ENCODE results near the gene MZT2A.
A peak's percentile ranks its signal among the peaks of the same experiment; 100 is the strongest.
"Not testable (repeated sequence)": the region's sequence is repeated elsewhere in the genome, so short reads cannot be mapped to it uniquely, and the experiment has no call there.

The MZT2A gene

GRCh38 chr2:131517106-131517831, 25.1 kb upstream of the MZT2A start:
- no peaks in the 10 kb centered on the region for H3K9me3 ChIP-seq (ENCODE audit: severe bottlenecking)
- H3K4me3 ChIP-seq (ENCODE audit: severe bottlenecking): no peak overlapping the region
- no peak overlapping the region for H3K27ac ChIP-seq (ENCODE audit: poor library complexity, severe bottlenecking)
- no peak for TF ChIP-seq CTCF (IDR thresholded peaks at IDR 0.05; ENCODE audit: poor library complexity, severe bottlenecking)
- H3K4me1 ChIP-seq (ENCODE audit: insufficient read depth, poor library complexity, severe bottlenecking): no peaks in the 10 kb centered on the region
- no peaks in the 10 kb centered on the region for H3K27me3 ChIP-seq (ENCODE audit: insufficient read depth, poor library complexity, severe bottlenecking)
- DNase-seq (ENCODE audit: low spot score) (peak; percentile 30), ATAC-seq (ENCODE audit: low read depth) (no peak)
- H3K36me3 ChIP-seq (ENCODE audit: low read depth): no peaks in the 10 kb centered on the region

- H3K27me3 ChIP-seq (ENCODE audit: insufficient read depth, poor library complexity, severe bottlenecking); H3K36me3 ChIP-seq (ENCODE audit: low read depth); H3K9me3 ChIP-seq (ENCODE audit: severe bottlenecking); H3K4me3 ChIP-seq (ENCODE audit: severe bottlenecking); H3K4me1 ChIP-seq (ENCODE audit: insufficient read depth, poor library complexity, severe bottlenecking); ATAC-seq (ENCODE audit: low read depth); H3K27ac ChIP-seq (ENCODE audit: poor library complexity, severe bottlenecking); DNase-seq (ENCODE audit: low spot score): not testable (repeated sequence)
- peak; percentile 11 for TF ChIP-seq CTCF (IDR thresholded peaks at IDR 0.05; ENCODE audit: poor library complexity, severe bottlenecking)
Observed at GRCh38 chr2:131516621-131517020, 24.4 kb upstream of the MZT2A start.

GRCh38 chr2:131516011-131516410, 23.8 kb upstream of the MZT2A start:
- TF ChIP-seq CTCF (IDR thresholded peaks at IDR 0.05; ENCODE audit: poor library complexity, severe bottlenecking): no peak
- H3K9me3 ChIP-seq (ENCODE audit: severe bottlenecking): no peaks in the 10 kb centered on the region
- no peaks in the 10 kb centered on the region for H3K27me3 ChIP-seq (ENCODE audit: insufficient read depth, poor library complexity, severe bottlenecking)
- no peaks in the 10 kb centered on the region for H3K36me3 ChIP-seq (ENCODE audit: low read depth)
- no peak overlapping the region for H3K4me3 ChIP-seq (ENCODE audit: severe bottlenecking)
- H3K4me1 ChIP-seq (ENCODE audit: insufficient read depth, poor library complexity, severe bottlenecking): no peaks in the 10 kb centered on the region
- ATAC-seq (ENCODE audit: low read depth) (no peak), DNase-seq (ENCODE audit: low spot score) (no peak)
- no peak overlapping the region for H3K27ac ChIP-seq (ENCODE audit: poor library complexity, severe bottlenecking)

GRCh38 chr2:131515235-131515634, 23.0 kb upstream of the MZT2A start:
- not testable (repeated sequence) for DNase-seq (ENCODE audit: low spot score); ATAC-seq (ENCODE audit: low read depth); H3K9me3 ChIP-seq (ENCODE audit: severe bottlenecking); H3K4me1 ChIP-seq (ENCODE audit: insufficient read depth, poor library complexity, severe bottlenecking); H3K36me3 ChIP-seq (ENCODE audit: low read depth); H3K4me3 ChIP-seq (ENCODE audit: severe bottlenecking); H3K27me3 ChIP-seq (ENCODE audit: insufficient read depth, poor library complexity, severe bottlenecking); H3K27ac ChIP-seq (ENCODE audit: poor library complexity, severe bottlenecking)

- H3K4me1 ChIP-seq (ENCODE audit: insufficient read depth, poor library complexity, severe bottlenecking); ATAC-seq (ENCODE audit: low read depth); H3K27ac ChIP-seq (ENCODE audit: poor library complexity, severe bottlenecking); DNase-seq (ENCODE audit: low spot score); H3K4me3 ChIP-seq (ENCODE audit: severe bottlenecking); H3K9me3 ChIP-seq (ENCODE audit: severe bottlenecking); H3K27me3 ChIP-seq (ENCODE audit: insufficient read depth, poor library complexity, severe bottlenecking); H3K36me3 ChIP-seq (ENCODE audit: low read depth): not testable (repeated sequence)
Observed at GRCh38 chr2:131514408-131515166, 22.4 kb upstream of the MZT2A start.

- not testable (repeated sequence) for ATAC-seq (ENCODE audit: low read depth); DNase-seq (ENCODE audit: low spot score); H3K4me1 ChIP-seq (ENCODE audit: insufficient read depth, poor library complexity, severe bottlenecking); H3K27me3 ChIP-seq (ENCODE audit: insufficient read depth, poor library complexity, severe bottlenecking); H3K27ac ChIP-seq (ENCODE audit: poor library complexity, severe bottlenecking); H3K36me3 ChIP-seq (ENCODE audit: low read depth); H3K4me3 ChIP-seq (ENCODE audit: severe bottlenecking); H3K9me3 ChIP-seq (ENCODE audit: severe bottlenecking)
Observed at GRCh38 chr2:131511969-131512870, 20.0 kb upstream of the MZT2A start.

- not testable (repeated sequence) for H3K36me3 ChIP-seq (ENCODE audit: low read depth); ATAC-seq (ENCODE audit: low read depth); H3K27me3 ChIP-seq (ENCODE audit: insufficient read depth, poor library complexity, severe bottlenecking); DNase-seq (ENCODE audit: low spot score); H3K4me1 ChIP-seq (ENCODE audit: insufficient read depth, poor library complexity, severe bottlenecking); H3K4me3 ChIP-seq (ENCODE audit: severe bottlenecking); H3K9me3 ChIP-seq (ENCODE audit: severe bottlenecking); H3K27ac ChIP-seq (ENCODE audit: poor library complexity, severe bottlenecking)
Observed at GRCh38 chr2:131511291-131511968, 19.2 kb upstream of the MZT2A start.

Data from RWPE2 (cell line).